ENCODE results near the gene PHLDA1. TPM values are rescaled to one million over a fixed set of nuclear protein-coding genes. Genes with fewer than 3 reads are reported as not detected.
A peak's percentile ranks its signal among the peaks of the same experiment; 100 is the strongest.

The PHLDA1 gene
- total RNA-seq, 1 experiment from 2014 or later = 151 TPM

GRCh38 chr12:76025601-76026575, 5.7 kb downstream of the PHLDA1 start:
- peak; percentile 35 for DNase-seq

GRCh38 chr12:76024942-76025600, 6.5 kb downstream of the PHLDA1 start:
- no peak for DNase-seq
- H3K36me3 Mint-ChIP-seq (ENCODE audit: insufficient read depth, unreplicated experiment) = peaks cover 83% of the 10 kb centered on the region
- no peak for TF ChIP-seq CTCF (IDR thresholded peaks at IDR 0.05; ENCODE audit: unreplicated experiment)
- peak overlapping the region; percentile 67 for H3K4me3 Mint-ChIP-seq (ENCODE audit: low read depth, unreplicated experiment)
- H3K4me1 Mint-ChIP-seq (ENCODE audit: low read depth, unreplicated experiment) = peaks cover 43% of the 10 kb centered on the region
- BruUV-seq (replicated peaks) = no TSS peak
- CTCF ChIA-PET = interaction anchor here (0.5 to 1.2 kb wide), 3 partner anchors 42 to 465 kb away, joined by 3 to 6 read pairs (median 3); no protein-coding TSS in a partner anchor
- H3K27me3 Mint-ChIP-seq (ENCODE audit: unreplicated experiment) = no peaks in the 10 kb centered on the region
- H3K9me3 Mint-ChIP-seq (ENCODE audit: low read depth, unreplicated experiment) = no peaks in the 10 kb centered on the region
- peak overlapping the region; percentile 89 for H3K27ac Mint-ChIP-seq (ENCODE audit: unreplicated experiment)
- intact Hi-C loops (cut with micrococcal nuclease; ENCODE audit: unreplicated experiment) = loop anchor here (5.0 kb wide), 2 partner anchors 148 to 303 kb away; no protein-coding TSS in a partner anchor

More at GRCh38 chr12:76025601-76026575, 5.7 kb downstream of the PHLDA1 start:
- peaks cover 35% of the 10 kb centered on the region for H3K4me1 Mint-ChIP-seq (ENCODE audit: low read depth, unreplicated experiment)
- peak overlapping the region; percentile 89 for H3K27ac Mint-ChIP-seq (ENCODE audit: unreplicated experiment)
- CTCF ChIA-PET = interaction anchor here (0.5 to 1.2 kb wide), 2 partner anchors 43 to 86 kb away, joined by 3 to 6 read pairs; no protein-coding TSS in a partner anchor
- H3K4me3 Mint-ChIP-seq (ENCODE audit: low read depth, unreplicated experiment) = peak overlapping the region; percentile 67
- TF ChIP-seq CTCF (IDR thresholded peaks at IDR 0.05; ENCODE audit: unreplicated experiment) = no peak
- H3K9me3 Mint-ChIP-seq (ENCODE audit: low read depth, unreplicated experiment) = no peaks in the 10 kb centered on the region
- BruUV-seq (replicated peaks) = no TSS peak
- no peaks in the 10 kb centered on the region for H3K27me3 Mint-ChIP-seq (ENCODE audit: unreplicated experiment)
- H3K36me3 Mint-ChIP-seq (ENCODE audit: insufficient read depth, unreplicated experiment) = peaks cover 83% of the 10 kb centered on the region
- intact Hi-C loops (cut with micrococcal nuclease; ENCODE audit: unreplicated experiment) = no loop called here

- peak overlapping the region; percentile 89 for H3K27ac Mint-ChIP-seq (ENCODE audit: unreplicated experiment)
- no peaks in the 10 kb centered on the region for H3K9me3 Mint-ChIP-seq (ENCODE audit: low read depth, unreplicated experiment)
- CTCF ChIA-PET = interaction anchor here (0.6 to 1.2 kb wide), 3 partner anchors 23 to 468 kb away, joined by 3 to 6 read pairs (median 3); no protein-coding TSS in a partner anchor
- peaks cover 51% of the 10 kb centered on the region for H3K4me1 Mint-ChIP-seq (ENCODE audit: low read depth, unreplicated experiment)
- no peaks in the 10 kb centered on the region for H3K27me3 Mint-ChIP-seq (ENCODE audit: unreplicated experiment)
- intact Hi-C loops (cut with micrococcal nuclease; ENCODE audit: unreplicated experiment) = loop anchor here (5.0 kb wide), 2 partner anchors 147 to 302 kb away; no protein-coding TSS in a partner anchor
- H3K4me3 Mint-ChIP-seq (ENCODE audit: low read depth, unreplicated experiment) = no peak overlapping the region
- TF ChIP-seq CTCF (IDR thresholded peaks at IDR 0.05; ENCODE audit: unreplicated experiment) = no peak
- H3K36me3 Mint-ChIP-seq (ENCODE audit: insufficient read depth, unreplicated experiment) = peaks cover 82% of the 10 kb centered on the region
- no peak for DNase-seq
- no TSS peak for BruUV-seq (replicated peaks)
These were observed 7.3 kb downstream of the PHLDA1 start for GRCh38 chr12:76024102-76024781.
